ENCODE measurements around the gene HS3ST5. TPM values are rescaled to one million over a fixed set of nuclear protein-coding genes. Genes with fewer than 3 reads are reported as not detected.

Gene HS3ST5
- total and polyA plus RNA-seq, 2 experiments from 2014 or later = 2.8 to 3.5 TPM

DNA sequence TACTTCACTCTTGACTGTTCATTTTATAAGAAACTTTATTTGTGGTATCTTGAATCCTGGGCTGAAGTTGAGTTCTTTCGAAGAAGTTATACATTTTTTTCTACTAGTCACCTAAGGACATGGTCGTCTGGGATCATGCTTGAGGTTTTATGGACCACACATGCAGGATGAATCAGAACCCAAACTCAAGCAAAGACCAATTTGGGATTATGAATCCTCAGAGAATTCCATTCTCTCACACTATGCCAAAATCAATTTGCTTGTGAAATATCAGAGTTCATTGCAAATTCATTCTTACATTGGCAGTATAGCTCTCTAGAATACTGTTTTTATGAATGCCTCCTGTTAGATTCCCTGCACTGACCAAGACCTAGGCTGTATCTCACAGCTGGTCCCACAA lies 257.6 kb downstream of the HS3ST5 start:
- Histone ChIP-seq H4K20me1 (replicated peaks; ENCODE audit: insufficient read depth) (no peaks in the 10 kb centered on the region), H2AFZ (no peak overlapping the region), H3K4me1 (ENCODE audit: insufficient read depth) (peaks cover 11% of the 10 kb centered on the region; the same call in 1 of the 2 replicates), H3K4me3 (no peak overlapping the region), H3K9me2 (ENCODE audit: insufficient read depth) (no peaks in the 10 kb centered on the region), H3K27me3 (ENCODE audit: insufficient read depth) (no peaks in the 10 kb centered on the region), H3K27ac (ENCODE audit: low read depth) (no peak overlapping the region), H3K79me2 (replicated peaks; ENCODE audit: insufficient read depth) (no peaks in the 10 kb centered on the region), H3F3A (replicated peaks; ENCODE audit: low read depth) (no peaks in the 10 kb centered on the region), H3K4me2 (no peak overlapping the region), H3K36me3 (ENCODE audit: insufficient read depth) (0 out of 2 replicates have a peak, but pooled peaks cover 3% of the 10 kb centered on the region)
- no peak for TF ChIP-seq EZH2phosphoT487 (IDR thresholded peaks at IDR 0.05; ENCODE audit: unreplicated experiment)
- TF ChIP-seq POLR2AphosphoS5 (IDR thresholded peaks at IDR 0.05; ENCODE audit: low read depth) = no peak
- no peak for TF ChIP-seq CTCF (conservative IDR thresholded peaks at IDR 0.05; ENCODE audit: low read depth in 2 of 2)
- no peak for TF ChIP-seq NANOG (IDR thresholded peaks at IDR 0.05; ENCODE audit: borderline replicate concordance)
- TF ChIP-seq, protein P1, sequence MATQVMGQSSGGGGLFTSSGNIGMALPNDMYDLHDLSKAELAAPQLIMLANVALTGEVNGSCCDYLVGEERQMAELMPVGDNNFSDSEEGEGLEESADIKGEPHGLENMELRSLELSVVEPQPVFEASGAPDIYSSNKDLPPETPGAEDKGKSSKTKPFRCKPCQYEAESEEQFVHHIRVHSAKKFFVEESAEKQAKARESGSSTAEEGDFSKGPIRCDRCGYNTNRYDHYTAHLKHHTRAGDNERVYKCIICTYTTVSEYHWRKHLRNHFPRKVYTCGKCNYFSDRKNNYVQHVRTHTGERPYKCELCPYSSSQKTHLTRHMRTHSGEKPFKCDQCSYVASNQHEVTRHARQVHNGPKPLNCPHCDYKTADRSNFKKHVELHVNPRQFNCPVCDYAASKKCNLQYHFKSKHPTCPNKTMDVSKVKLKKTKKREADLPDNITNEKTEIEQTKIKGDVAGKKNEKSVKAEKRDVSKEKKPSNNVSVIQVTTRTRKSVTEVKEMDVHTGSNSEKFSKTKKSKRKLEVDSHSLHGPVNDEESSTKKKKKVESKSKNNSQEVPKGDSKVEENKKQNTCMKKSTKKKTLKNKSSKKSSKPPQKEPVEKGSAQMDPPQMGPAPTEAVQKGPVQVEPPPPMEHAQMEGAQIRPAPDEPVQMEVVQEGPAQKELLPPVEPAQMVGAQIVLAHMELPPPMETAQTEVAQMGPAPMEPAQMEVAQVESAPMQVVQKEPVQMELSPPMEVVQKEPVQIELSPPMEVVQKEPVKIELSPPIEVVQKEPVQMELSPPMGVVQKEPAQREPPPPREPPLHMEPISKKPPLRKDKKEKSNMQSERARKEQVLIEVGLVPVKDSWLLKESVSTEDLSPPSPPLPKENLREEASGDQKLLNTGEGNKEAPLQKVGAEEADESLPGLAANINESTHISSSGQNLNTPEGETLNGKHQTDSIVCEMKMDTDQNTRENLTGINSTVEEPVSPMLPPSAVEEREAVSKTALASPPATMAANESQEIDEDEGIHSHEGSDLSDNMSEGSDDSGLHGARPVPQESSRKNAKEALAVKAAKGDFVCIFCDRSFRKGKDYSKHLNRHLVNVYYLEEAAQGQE (IDR thresholded peaks at IDR 0.05; ENCODE audit: unreplicated experiment) = no peak
- no peak for TF ChIP-seq ZNF114 (CRISPR knock-in tag; IDR thresholded peaks at IDR 0.05)
- no peak for TF ChIP-seq CREB1 (CRISPR knock-in tag; IDR thresholded peaks at IDR 0.05; ENCODE audit: low read depth)
- TF ChIP-seq EZH2 (IDR thresholded peaks at IDR 0.05; ENCODE audit: low read depth, unreplicated experiment) = no peak
- TF ChIP-seq STAT1 (IDR thresholded peaks at IDR 0.05; ENCODE audit: unreplicated experiment) = no peak
- TF ChIP-seq ETS1 (IDR thresholded peaks at IDR 0.05) = no peak
- no peak for TF ChIP-seq JUNB (IDR thresholded peaks at IDR 0.05; ENCODE audit: unreplicated experiment)
- ATAC-seq (no peak), DNase-seq (ENCODE audit: low spot score) (no peak)
- H3K4me3 Mint-ChIP-seq = no peak overlapping the region
- H3K9me3 Mint-ChIP-seq = 0 out of 3 replicates have a peak, but pooled peaks cover 2% of the 10 kb centered on the region
- no peaks in the 10 kb centered on the region for H3K27me3 Mint-ChIP-seq (ENCODE audit: insufficient read depth, low read depth, poor library complexity)
- H3K4me1 Mint-ChIP-seq = peaks cover 10% of the 10 kb centered on the region; the same call in 2 of the 3 replicates
- H3K36me3 Mint-ChIP-seq (ENCODE audit: low read depth) = peaks cover 8% of the 10 kb centered on the region; the same call in 2 of the 3 replicates
- no peak overlapping the region for H3K27ac Mint-ChIP-seq

All from GM23338 (cell line).